Esophagus squamous epithelium (tissue), 4 donors: Measurements from ENCODE around the gene SPATA1.

ENCODE experiments used
- POLR2A ChIP-seq, 4 donors: fragments of 450-650 bp; IDR thresholded peaks; one replicate each; pipeline ENCODE4 v1.6.1; 2017; ENCODE audit warnings: antibody characterized with exemption in 4 of 4, mild to moderate bottlenecking in 4 of 4, moderate library complexity in 3 of 4
- TF ChIP-seq, protein P1 (sequence below), 6 experiments: fragments of 450-650 bp in 4 of 6; fragments of 200-600 bp in 2 of 6; sonication (generic) in 2 of 6; IDR thresholded peaks; one replicate each; pipeline ENCODE4 v1.5.1; 2016 to 2019; ENCODE audit warnings: antibody characterized with exemption in 6 of 6, mild to moderate bottlenecking in 4 of 6, moderate library complexity in 4 of 6

DNA sequence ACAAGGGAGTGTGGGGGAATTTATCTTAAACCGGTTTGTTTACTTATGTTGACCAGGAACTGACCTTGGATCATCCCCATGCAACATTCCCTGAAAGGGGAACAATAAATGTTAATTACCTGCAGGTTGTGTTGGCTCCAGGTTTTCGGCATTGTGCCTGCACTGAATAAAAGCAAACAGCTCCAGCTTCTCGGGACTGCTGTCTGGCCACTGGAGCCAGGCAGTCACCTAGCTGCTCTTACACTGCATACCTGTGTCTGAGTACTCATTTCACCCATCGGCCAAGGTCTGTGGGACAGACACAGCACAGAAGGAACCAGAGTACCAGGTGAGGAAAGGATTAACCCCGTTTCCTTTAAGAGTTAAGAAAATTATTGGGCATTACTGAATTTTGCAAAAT lies 100.8 kb downstream of the SPATA1 start:
- TF ChIP-seq, protein P1, sequence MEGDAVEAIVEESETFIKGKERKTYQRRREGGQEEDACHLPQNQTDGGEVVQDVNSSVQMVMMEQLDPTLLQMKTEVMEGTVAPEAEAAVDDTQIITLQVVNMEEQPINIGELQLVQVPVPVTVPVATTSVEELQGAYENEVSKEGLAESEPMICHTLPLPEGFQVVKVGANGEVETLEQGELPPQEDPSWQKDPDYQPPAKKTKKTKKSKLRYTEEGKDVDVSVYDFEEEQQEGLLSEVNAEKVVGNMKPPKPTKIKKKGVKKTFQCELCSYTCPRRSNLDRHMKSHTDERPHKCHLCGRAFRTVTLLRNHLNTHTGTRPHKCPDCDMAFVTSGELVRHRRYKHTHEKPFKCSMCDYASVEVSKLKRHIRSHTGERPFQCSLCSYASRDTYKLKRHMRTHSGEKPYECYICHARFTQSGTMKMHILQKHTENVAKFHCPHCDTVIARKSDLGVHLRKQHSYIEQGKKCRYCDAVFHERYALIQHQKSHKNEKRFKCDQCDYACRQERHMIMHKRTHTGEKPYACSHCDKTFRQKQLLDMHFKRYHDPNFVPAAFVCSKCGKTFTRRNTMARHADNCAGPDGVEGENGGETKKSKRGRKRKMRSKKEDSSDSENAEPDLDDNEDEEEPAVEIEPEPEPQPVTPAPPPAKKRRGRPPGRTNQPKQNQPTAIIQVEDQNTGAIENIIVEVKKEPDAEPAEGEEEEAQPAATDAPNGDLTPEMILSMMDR (IDR thresholded peaks at IDR 0.05), result no peak
- TF ChIP-seq POLR2A (IDR thresholded peaks at IDR 0.05), result no peak
